ENCODE data around the gene ROR2.

Gene ROR2

GRCh38 chr9:91698266-91698665, 251.8 kb downstream of the ROR2 start:
- no peaks in the 10 kb centered on the region for H3K9me3 ChIP-seq
- H3K27ac ChIP-seq = no peak overlapping the region
- H3K27me3 ChIP-seq = no peaks in the 10 kb centered on the region
- no peak overlapping the region for H3K9ac ChIP-seq
- no peak overlapping the region for H3K4me2 ChIP-seq
- no peak for TF ChIP-seq Cebpa-rat (IDR thresholded peaks at IDR 0.05)
- no peaks in the 10 kb centered on the region for H4K20me1 ChIP-seq
- H3K4me3 ChIP-seq = no peak overlapping the region
- no peaks in the 10 kb centered on the region for H3K36me3 ChIP-seq
- no peaks in the 10 kb centered on the region for H3K4me1 ChIP-seq

- Histone ChIP-seq H3K4me3 (no peak overlapping the region), H3K9ac (no peak overlapping the region), H3K27ac (no peak overlapping the region), H3K4me2 (no peak overlapping the region), H3K27me3 (no peaks in the 10 kb centered on the region), H3K9me3 (no peaks in the 10 kb centered on the region), H3K36me3 (no peaks in the 10 kb centered on the region), H3K4me1 (no peaks in the 10 kb centered on the region), H4K20me1 (no peaks in the 10 kb centered on the region)
- no peak for TF ChIP-seq Cebpa-rat (IDR thresholded peaks at IDR 0.05)
Measured at GRCh38 chr9:91697201-91697600, 252.8 kb downstream of the ROR2 start.

- H3K4me2 ChIP-seq = no peak overlapping the region
- no peaks in the 10 kb centered on the region for H3K27me3 ChIP-seq
- no peak overlapping the region for H3K9ac ChIP-seq
- H3K27ac ChIP-seq = no peak overlapping the region
- TF ChIP-seq Cebpa-rat (IDR thresholded peaks at IDR 0.05) = no peak
- no peaks in the 10 kb centered on the region for H3K4me1 ChIP-seq
- no peak overlapping the region for H3K4me3 ChIP-seq
- no peaks in the 10 kb centered on the region for H4K20me1 ChIP-seq
- H3K36me3 ChIP-seq = no peaks in the 10 kb centered on the region
- no peaks in the 10 kb centered on the region for H3K9me3 ChIP-seq
Measured at GRCh38 chr9:91694081-91694870, 255.8 kb downstream of the ROR2 start.

GRCh38 chr9:91693226-91693625, 256.8 kb downstream of the ROR2 start:
- H3K9me3 ChIP-seq = no peaks in the 10 kb centered on the region
- no peak overlapping the region for H3K4me3 ChIP-seq
- H4K20me1 ChIP-seq = no peaks in the 10 kb centered on the region
- H3K9ac ChIP-seq = no peak overlapping the region
- H3K27me3 ChIP-seq = no peaks in the 10 kb centered on the region
- TF ChIP-seq Cebpa-rat (IDR thresholded peaks at IDR 0.05) = no peak
- no peak overlapping the region for H3K4me2 ChIP-seq
- H3K4me1 ChIP-seq = no peaks in the 10 kb centered on the region
- no peak overlapping the region for H3K27ac ChIP-seq
- no peaks in the 10 kb centered on the region for H3K36me3 ChIP-seq

GRCh38 chr9:91690540-91691249, 259.3 kb downstream of the ROR2 start:
- H3K27ac ChIP-seq = no peak overlapping the region
- TF ChIP-seq Cebpa-rat (IDR thresholded peaks at IDR 0.05) = no peak
- H3K9me3 ChIP-seq = no peaks in the 10 kb centered on the region
- no peaks in the 10 kb centered on the region for H3K4me1 ChIP-seq
- H3K4me3 ChIP-seq = no peak overlapping the region
- no peaks in the 10 kb centered on the region for H3K27me3 ChIP-seq
- no peaks in the 10 kb centered on the region for H3K36me3 ChIP-seq
- no peak overlapping the region for H3K4me2 ChIP-seq
- no peaks in the 10 kb centered on the region for H4K20me1 ChIP-seq
- H3K9ac ChIP-seq = no peak overlapping the region

GRCh38 chr9:91689006-91689405, 261.0 kb downstream of the ROR2 start:
- Histone ChIP-seq H3K4me2 (no peak overlapping the region), H3K27me3 (no peaks in the 10 kb centered on the region), H4K20me1 (no peaks in the 10 kb centered on the region), H3K9ac (no peak overlapping the region), H3K27ac (no peak overlapping the region), H3K9me3 (no peaks in the 10 kb centered on the region), H3K4me3 (no peak overlapping the region), H3K4me1 (no peaks in the 10 kb centered on the region), H3K36me3 (no peaks in the 10 kb centered on the region)
- TF ChIP-seq Cebpa-rat (IDR thresholded peaks at IDR 0.05) = no peak

- Histone ChIP-seq H3K27ac (no peak overlapping the region), H3K36me3 (no peaks in the 10 kb centered on the region), H4K20me1 (no peaks in the 10 kb centered on the region), H3K9me3 (no peaks in the 10 kb centered on the region; the same call in 1 of the 2 replicates), H3K27me3 (no peaks in the 10 kb centered on the region), H3K4me3 (no peak overlapping the region), H3K4me1 (no peaks in the 10 kb centered on the region), H3K4me2 (no peak overlapping the region), H3K9ac (no peak overlapping the region)
- TF ChIP-seq Cebpa-rat (IDR thresholded peaks at IDR 0.05) = no peak
Measured at GRCh38 chr9:91683269-91683668, 266.8 kb downstream of the ROR2 start.

GRCh38 chr9:91682806-91683205, 267.2 kb downstream of the ROR2 start:
- Histone ChIP-seq H3K27me3 (no peaks in the 10 kb centered on the region), H3K27ac (no peak overlapping the region), H3K4me1 (no peaks in the 10 kb centered on the region), H3K9me3 (no peaks in the 10 kb centered on the region; the same call in 1 of the 2 replicates), H3K4me2 (no peak overlapping the region), H3K9ac (no peak overlapping the region), H4K20me1 (no peaks in the 10 kb centered on the region), H3K36me3 (no peaks in the 10 kb centered on the region), H3K4me3 (no peak overlapping the region)
- TF ChIP-seq Cebpa-rat (IDR thresholded peaks at IDR 0.05) = no peak

GRCh38 chr9:91681461-91682305, 268.3 kb downstream of the ROR2 start:
- no peaks in the 10 kb centered on the region for H3K36me3 ChIP-seq
- H3K4me1 ChIP-seq = no peaks in the 10 kb centered on the region
- H3K4me2 ChIP-seq = peak overlapping the region; percentile 30; the same call in 1 of the 2 replicates
- no peak overlapping the region for H3K9ac ChIP-seq
- no peak overlapping the region for H3K27ac ChIP-seq
- no peak overlapping the region for H3K4me3 ChIP-seq
- H3K27me3 ChIP-seq = no peaks in the 10 kb centered on the region
- H3K9me3 ChIP-seq = no peaks in the 10 kb centered on the region; the same call in 1 of the 2 replicates
- no peaks in the 10 kb centered on the region for H4K20me1 ChIP-seq
- TF ChIP-seq Cebpa-rat (IDR thresholded peaks at IDR 0.05) = no peak

All from BLaER1 (cell line).